Large intestine (tissue), 3 donors: Measurements from ENCODE around the gene RASA3. TPM values are rescaled to one million over a fixed set of nuclear protein-coding genes. Genes with fewer than 3 reads are reported as not detected.

Experiments
- DNase-seq, 2 donors: peaks; one replicate each; pipeline versions ENCODE4 v3.0.0 to v3.0.0-alpha.2; 2013
- H3K27ac ChIP-seq: one replicate; pipeline ENCODE4 v1.5.1; 2013; ENCODE audit warnings: low read length
- H3K27me3 ChIP-seq: 2 replicates; pipeline ENCODE4 v1.6.1; 2013; ENCODE audit warnings: low read length; ENCODE audit not compliant: control insufficient read depth, insufficient read depth
- H3K36me3 ChIP-seq: 2 replicates; pipeline ENCODE4 v1.6.1; 2013; ENCODE audit warnings: low read length; ENCODE audit not compliant: control insufficient read depth, insufficient read depth
- H3K4me1 ChIP-seq: one replicate; pipeline ENCODE4 v1.6.1; 2013; ENCODE audit warnings: low read length; ENCODE audit not compliant: control insufficient read depth, insufficient read depth
- H3K4me3 ChIP-seq: one replicate; pipeline ENCODE4 v1.5.1; 2013; ENCODE audit warnings: low read length
- H3K9me3 ChIP-seq: one replicate; pipeline ENCODE4 v1.6.1; 2013; ENCODE audit warnings: mild to moderate bottlenecking, low read depth, low read length, moderate library complexity; ENCODE audit not compliant: control insufficient read depth
- WGBS: methylation state at CpG from one replicate; pipeline ENCODE4 v1.1.5; 2013; ENCODE audit warnings: low lambda C conversion rate; ENCODE audit not compliant: insufficient coverage; 5-methylcytosine and 5-hydroxymethylcytosine counted together
- polyA plus RNA-seq: library from polyadenylated mRNA; unstranded; fragments of 120-200 nt; gene quantifications from one replicate; pipeline ENCODE4 v1.2.1, GENCODE V29; 2013

RASA3 gene
- polyA plus RNA-seq, 1 donor: 8.3 TPM

DNA sequence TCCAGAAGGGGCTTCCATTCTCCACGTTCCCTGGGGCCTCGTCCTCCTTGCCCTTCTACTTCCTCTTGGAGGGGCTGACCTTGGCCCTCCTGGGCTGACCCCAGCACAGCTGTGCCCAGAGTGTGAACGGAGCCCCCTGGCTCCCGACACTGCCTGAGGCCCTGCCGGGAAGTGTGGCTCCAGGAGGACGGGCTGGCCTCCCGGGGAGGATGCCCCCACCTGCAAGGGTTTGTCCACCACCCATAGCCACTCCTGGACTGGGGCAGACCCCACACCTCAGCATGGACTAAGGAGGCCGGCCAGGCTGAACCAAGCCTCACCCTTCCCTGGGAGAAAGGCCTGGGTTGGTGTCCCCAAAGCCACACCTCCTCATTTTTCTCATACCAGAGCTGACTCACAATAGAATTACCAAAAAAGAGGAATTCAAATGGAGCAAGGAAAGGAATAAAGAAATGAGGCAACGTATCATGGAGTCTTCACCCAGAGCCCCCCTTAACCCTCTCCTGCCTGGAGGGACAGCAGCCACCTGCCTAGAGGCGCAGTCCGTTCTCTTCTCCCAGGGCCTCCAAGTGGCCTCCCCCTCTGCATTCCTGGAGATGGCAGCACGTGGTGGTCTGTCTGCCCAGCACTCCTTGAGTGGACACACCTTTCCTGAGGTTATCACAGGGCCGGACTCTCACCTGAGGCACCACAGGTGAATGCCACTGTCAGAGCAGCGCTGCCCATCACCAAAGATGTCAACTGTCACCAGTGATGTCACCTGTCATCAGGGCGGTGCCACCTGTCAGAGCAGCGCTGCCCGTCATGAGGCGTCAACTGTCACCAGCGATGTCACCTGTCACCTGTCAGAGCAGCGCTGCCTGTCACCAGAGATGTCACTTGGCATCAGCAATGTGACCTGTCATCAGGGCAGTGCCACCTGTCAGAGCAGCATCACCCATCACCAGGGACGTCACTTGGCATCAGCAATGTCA is 155.4 kb downstream of the RASA3 start:
- no peak for DNase-seq
- Histone ChIP-seq H3K9me3 (peaks cover 4% of the 10 kb centered on the region), H3K36me3 (peaks cover 23% of the 10 kb centered on the region), H3K27ac (no peak overlapping the region), H3K4me3 (no peak overlapping the region), H3K4me1 (no peaks in the 10 kb centered on the region), H3K27me3 (no peaks in the 10 kb centered on the region)
- 40% methylated on average over 1 of the region's 21 CpGs for WGBS

DNA sequence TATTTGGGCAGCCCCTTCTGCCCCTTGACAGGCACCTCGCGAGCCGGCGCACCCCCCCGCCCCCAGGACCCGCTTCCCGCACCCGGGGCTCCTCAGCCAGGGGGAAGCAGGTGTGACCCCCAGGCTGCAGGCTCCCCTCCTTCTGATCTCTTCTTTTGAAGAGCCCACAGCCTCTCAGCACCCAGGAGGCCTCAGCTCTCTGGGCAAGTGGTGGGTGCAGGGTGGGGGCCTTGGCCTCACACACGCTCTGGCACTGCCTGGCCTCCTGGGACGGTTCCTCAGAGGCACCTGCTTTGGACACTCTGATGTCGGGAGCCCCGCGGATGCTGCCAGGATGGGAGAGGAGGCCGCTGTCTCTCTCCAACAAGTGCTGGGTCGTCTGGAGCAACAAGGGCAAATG is 157.0 kb downstream of the RASA3 start:
- peaks cover 4% of the 10 kb centered on the region for H3K9me3 ChIP-seq
- H3K4me1 ChIP-seq: no peaks in the 10 kb centered on the region
- no peaks in the 10 kb centered on the region for H3K27me3 ChIP-seq
- H3K27ac ChIP-seq: no peak overlapping the region
- peaks cover 15% of the 10 kb centered on the region for H3K36me3 ChIP-seq
- DNase-seq: no peak
- H3K4me3 ChIP-seq: no peak overlapping the region
- 100% methylated on average over 1 of the region's 15 CpGs for WGBS

DNA sequence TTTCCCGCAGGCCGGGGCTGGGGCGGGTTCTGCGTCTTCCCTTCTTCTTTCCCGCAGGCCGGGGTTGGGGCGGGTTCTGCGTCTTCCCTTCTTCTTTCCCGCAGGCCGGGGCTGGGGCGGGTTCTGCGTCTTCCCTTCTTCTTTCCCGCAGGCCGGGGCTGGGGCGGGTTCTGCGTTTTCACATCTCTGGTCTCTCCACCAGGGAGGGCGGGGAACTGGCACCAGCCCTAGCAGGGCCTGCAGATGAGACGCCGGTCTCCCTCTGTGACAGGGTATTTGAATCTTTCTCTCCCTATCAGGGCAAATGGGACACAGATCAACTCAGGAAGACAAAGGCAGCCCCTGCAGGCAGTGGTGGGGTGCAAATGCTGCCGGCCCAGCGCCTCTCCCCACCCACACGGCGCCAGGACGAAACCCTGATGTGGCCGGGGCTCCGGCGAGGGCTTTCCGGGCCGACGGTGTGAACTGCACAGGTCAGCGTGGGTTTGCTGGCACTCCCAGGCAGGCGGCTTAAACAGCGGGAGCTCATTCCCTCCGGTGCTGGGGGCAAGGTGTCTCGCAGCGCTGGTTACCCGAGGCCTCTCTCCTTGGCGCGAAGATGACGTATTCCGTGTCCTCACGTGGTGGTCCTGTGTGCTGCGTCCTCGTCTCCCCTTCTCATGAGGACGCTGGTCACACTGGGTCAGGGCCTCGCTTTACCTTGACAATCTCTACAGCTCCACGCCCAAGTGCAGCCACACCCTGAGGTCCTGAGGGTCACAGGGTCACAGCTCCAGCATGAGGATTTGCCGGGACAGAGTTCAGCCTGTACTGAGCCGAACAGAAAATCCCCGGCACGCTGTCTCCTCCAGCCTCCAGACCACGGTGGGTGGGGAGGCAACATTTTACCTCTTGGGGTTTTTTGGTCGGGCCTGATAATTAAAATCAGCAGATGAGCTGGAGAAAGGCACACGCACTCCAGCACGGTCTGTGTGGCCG is 157.8 kb downstream of the RASA3 start:
- Histone ChIP-seq H3K9me3 (peaks cover 4% of the 10 kb centered on the region), H3K36me3 (peaks cover 11% of the 10 kb centered on the region), H3K27ac (no peak overlapping the region), H3K27me3 (no peaks in the 10 kb centered on the region), H3K4me3 (no peak overlapping the region), H3K4me1 (no peaks in the 10 kb centered on the region)
- DNase-seq: no peak
- WGBS: 93% methylated on average over 3 of the region's 56 CpGs

DNA sequence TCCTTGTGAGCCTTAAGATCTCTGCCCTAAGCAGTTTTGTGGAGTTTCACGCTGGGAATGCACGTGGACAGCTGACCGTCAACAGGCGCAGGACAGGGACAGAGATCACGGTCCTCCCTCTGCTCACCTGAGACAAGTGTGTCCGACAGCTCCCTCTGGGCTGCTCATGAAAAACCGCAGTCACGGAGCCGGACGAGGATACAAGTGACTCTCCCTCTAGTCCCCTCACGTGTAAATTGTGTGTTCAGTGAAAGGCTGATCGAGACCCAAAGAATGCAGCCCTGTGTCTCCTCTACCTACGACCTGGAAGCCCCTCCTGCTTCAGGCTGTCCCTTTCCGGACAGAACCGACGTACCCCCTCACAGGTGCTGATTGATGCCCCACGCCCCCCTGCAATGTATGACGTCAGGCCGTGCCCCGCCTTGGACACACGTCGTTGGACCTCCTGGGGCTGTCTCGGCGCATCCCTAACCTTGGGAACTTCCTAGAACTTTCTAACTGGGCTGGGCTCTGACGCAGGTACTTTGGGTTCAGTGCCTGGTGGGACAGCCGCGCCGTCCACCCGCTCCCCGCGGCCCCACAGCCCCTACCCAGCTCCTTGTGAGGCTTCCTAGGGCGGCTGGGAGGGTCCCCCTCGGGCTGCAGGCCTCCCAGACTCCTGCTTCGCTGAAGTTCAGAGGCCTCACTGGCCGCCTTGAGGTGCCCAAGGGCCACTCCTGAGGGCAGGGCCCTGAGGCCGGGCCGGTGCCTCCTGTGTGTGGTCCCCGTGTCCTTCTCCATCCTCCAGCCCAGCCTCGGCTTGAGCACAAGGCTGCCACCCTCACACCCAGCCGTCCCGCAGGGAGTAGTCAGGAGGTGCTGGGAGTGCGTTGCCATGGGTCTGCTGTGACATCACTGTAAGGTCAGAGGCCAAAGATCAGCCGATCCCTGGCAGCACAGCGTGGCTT is 158.9 kb downstream of the RASA3 start, which contains the start of gene C13orf46:
C13orf46 (minus strand) TSS at position 859 of the 947 bp plus-strand sequence; CDS start at position 780, 79 bp downstream.
- Histone ChIP-seq H3K27ac (no peak within 1 kb of the TSS), H3K27me3 (no peaks in the 10 kb centered on the region), H3K4me3 (no peak within 1 kb of the TSS), H3K9me3 (peaks cover 4% of the 10 kb centered on the region), H3K36me3 (peaks cover 6% of the 10 kb centered on the region), H3K4me1 (no peaks in the 10 kb centered on the region)
- no CpG with 5 or more reads among the region's 44 CpGs for WGBS
- no peak for DNase-seq

DNA sequence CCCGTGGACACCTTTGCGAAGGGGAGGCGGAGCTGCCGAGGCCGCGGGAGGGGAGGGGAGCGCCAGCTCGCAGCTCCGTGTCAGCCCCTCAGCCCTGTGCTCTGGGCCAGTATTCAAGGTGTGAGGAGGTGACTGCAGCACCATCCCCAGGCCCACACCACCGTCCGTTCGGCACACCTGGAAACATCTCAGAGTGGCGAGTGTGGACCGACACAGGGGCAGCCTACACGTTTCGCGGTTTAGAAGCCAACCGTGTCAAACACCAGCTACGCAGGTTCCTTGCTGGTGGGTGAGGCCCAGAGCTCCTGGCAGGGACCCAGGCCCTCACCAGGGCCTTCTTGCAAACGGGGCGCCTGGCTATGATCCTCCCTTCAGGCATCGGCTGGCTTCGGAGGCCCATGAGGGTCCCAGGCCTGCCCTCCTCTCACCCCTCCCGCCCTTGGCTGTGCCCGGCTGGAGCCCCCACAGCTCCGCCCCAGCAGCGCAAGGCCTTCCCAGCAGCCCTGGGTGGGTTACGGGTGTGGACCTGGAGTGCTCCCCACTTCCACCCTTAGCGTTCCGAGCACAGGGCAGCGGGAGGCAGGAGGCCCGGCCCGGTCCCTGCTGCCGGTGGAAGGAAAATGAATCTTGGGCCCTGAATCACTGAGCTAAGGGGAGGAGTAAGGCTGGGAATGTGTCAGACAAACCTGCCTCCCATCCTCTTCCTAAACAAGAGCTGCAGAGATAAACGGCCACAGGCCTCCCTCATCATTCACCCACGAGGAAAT is 159.8 kb downstream of the RASA3 start:
- no peak overlapping the region for H3K27ac ChIP-seq
- DNase-seq: no peak
- WGBS: no CpG with 5 or more reads among the region's 36 CpGs

DNA sequence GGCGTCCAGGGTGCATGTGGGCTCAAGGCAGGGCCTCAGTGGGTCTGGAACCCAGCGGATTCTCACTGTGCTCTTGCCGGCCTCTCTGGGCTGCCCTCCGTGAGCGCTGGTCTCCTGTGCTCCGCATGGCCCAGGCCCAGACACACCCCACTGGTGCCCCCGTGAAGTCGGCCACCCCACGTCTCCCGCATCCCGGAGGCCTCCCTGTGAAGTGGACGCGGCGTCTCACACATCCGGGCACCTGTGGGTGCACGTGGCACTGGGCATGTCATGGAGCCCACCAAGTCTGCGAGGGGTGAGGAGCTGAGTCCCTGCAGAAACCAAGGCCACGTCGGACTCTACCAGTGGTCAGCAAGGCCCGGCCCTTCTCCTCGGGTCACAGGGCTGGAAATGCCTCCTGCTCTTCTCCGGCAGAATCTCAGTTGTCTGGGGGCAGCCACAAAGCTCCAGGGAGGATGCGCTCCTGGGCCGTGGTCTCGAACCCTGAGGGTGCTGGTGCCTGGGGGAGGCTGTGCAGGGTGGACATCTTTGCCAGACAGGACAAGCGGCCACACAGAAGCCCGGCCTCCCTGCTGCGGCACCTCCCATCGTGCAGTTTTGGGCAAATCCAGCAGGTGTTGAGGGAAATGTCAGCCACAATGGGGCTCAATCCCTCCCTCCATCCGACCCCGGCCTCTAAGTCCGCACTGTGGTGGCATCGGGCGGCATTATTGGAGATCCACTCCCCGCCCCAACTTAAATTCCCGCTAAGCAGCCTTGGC is 160.8 kb downstream of the RASA3 start:
- Histone ChIP-seq H3K27me3 (no peaks in the 10 kb centered on the region), H3K9me3 (peaks cover 4% of the 10 kb centered on the region), H3K4me1 (no peaks in the 10 kb centered on the region), H3K27ac (no peak overlapping the region), H3K36me3 (peaks cover 5% of the 10 kb centered on the region), H3K4me3 (no peak overlapping the region)
- DNase-seq: no peak
- no CpG with 5 or more reads among the region's 36 CpGs for WGBS

More for the DNA sequence above, 159.8 kb downstream of the RASA3 start:
- peaks cover 5% of the 10 kb centered on the region for H3K36me3 ChIP-seq
- no peak overlapping the region for H3K4me3 ChIP-seq
- H3K9me3 ChIP-seq: peaks cover 4% of the 10 kb centered on the region
- no peaks in the 10 kb centered on the region for H3K4me1 ChIP-seq
- H3K27me3 ChIP-seq: no peaks in the 10 kb centered on the region

DNA sequence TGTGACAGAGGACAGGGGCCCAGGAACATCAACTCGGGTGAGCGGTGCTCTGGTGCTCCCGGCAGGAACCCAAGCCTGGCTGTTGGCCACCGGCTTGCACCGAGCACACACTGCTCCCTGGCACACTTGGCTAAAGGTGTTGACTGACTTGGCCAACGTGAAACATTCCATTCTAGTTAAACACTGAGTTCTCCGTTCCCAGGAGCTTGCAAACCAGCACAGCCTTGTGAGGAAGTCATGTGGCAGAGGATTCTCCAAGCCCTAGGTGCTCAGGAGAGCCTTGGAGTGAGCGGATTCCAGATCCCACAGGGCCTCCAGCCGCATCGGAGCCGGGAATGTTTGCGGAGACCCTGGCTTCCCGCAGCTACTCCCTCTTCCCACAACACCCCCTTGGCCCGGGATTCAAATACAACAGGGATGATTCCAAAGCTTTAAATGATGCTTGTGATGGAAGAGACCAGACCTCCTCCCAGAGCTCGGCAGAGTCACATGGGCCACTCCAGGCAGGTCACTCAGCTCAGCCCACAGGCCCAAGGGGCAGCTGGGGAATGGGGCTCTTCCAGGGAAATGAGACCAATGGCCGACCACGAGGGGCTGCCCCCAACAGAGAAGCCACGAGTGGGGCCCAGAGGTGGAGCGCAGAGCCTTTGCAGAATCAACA is 161.5 kb downstream of the RASA3 start:
- peaks cover 5% of the 10 kb centered on the region for H3K36me3 ChIP-seq
- no peak overlapping the region for H3K27ac ChIP-seq
- WGBS: no CpG with 5 or more reads among the region's 19 CpGs
- no peaks in the 10 kb centered on the region for H3K27me3 ChIP-seq
- H3K4me3 ChIP-seq: no peak overlapping the region
- H3K9me3 ChIP-seq: peaks cover 6% of the 10 kb centered on the region
- H3K4me1 ChIP-seq: no peaks in the 10 kb centered on the region
- DNase-seq: no peak

DNA sequence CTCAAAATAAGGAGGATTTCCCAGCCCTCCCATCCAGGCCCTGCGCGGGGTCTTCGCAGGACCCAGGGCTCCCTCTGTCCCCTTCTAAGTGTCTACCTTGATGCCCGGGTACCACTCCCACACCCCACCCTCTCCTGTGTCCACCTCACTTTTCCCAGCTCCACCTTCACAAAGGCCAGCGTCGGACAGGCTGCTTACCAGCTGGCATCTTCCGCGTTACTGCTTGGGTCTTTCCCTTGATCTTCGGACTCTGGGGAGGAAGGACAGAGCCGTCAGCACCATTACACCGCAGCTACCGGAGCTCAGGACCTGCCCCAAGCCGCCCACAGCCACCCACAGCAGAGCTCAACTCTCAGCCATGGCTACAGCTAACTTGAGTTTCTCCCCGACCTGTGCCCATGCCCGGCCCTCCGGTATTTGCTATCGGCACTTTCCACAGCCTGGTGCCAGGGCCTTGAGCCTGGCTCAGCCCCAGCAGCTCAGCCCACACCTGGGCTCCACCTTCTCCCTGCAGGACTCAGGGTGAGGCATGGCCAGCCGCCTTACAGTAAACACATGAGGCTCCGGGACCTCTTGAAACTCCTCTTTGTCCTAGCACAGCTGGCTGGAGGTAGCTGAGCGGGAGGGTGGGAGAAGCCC is 162.3 kb downstream of the RASA3 start:
- WGBS: no CpG with 5 or more reads among the region's 20 CpGs
- Histone ChIP-seq H3K4me1 (no peaks in the 10 kb centered on the region), H3K36me3 (no peaks in the 10 kb centered on the region), H3K27me3 (no peaks in the 10 kb centered on the region), H3K9me3 (peaks cover 9% of the 10 kb centered on the region), H3K4me3 (no peak overlapping the region), H3K27ac (no peak overlapping the region)
- DNase-seq: no peak
